PC-9 (cell line): ENCODE data around the gene ZNF486. TPM values are rescaled to one million over a fixed set of nuclear protein-coding genes. Genes with fewer than 3 reads are reported as not detected.

Experiments
- BruUV-seq: library from RNA; stranded (reverse); fragments of 400-500 nt; replicated peaks from 2 replicates; lab custom pipeline; 2021; lab: Mats Ljungman, UMichigan
- CTCF ChIA-PET: fragments of 300-600 bp; sonication (Branson Sonifier 250); formaldehyde crosslinking; loops from one replicate; lab custom pipeline; 2022; ENCODE audit warnings: antibody characterized with exemption; lab: Charles Lee
- POLR2A ChIA-PET: fragments of 300-600 bp; sonication (Branson Sonifier 250); formaldehyde crosslinking; loops from one replicate; lab custom pipeline; 2022; ENCODE audit warnings: antibody characterized with exemption; ENCODE audit not compliant: unreplicated experiment; lab: Charles Lee
- DNase-seq, 2 experiments: peaks; one replicate each; pipeline versions ENCODE4 v3.0.0 to v3.0.0-alpha.2; 2015 to 2022; ENCODE audit warnings: mixed read lengths in 1 of 2
- H2AFZ ChIP-seq: fragments of 200-600 bp; sonication (generic); 2 replicates; pipeline ENCODE4 v1.8.1; 2017; ENCODE audit warnings: antibody characterized with exemption
- H3F3A ChIP-seq: fragments of 200-600 bp; sonication (generic); 2 replicates; pipeline ENCODE4 v1.8.1; 2017; ENCODE audit warnings: antibody characterized with exemption, mild to moderate bottlenecking, low read depth; ENCODE audit not compliant: insufficient read depth
- H3K27ac ChIP-seq: fragments of 200-600 bp; sonication (generic); 2 replicates; pipeline ENCODE4 v1.6.1; 2016; ENCODE audit warnings: mixed run types
- H3K27me3 ChIP-seq: fragments of 200-600 bp; sonication (generic); 2 replicates; pipeline ENCODE4 v1.6.1; 2016; ENCODE audit warnings: low read depth, mixed run types; ENCODE audit not compliant: insufficient read depth
- H3K36me3 ChIP-seq: fragments of 200-600 bp; sonication (generic); 2 replicates; pipeline ENCODE4 v1.6.1; 2016; ENCODE audit warnings: low read depth, mixed run types
- H3K4me1 ChIP-seq: fragments of 200-600 bp; sonication (generic); replicated peaks from 2 replicates; pipeline ENCODE4 v1.6.1; 2016; ENCODE audit warnings: mixed run types; ENCODE audit not compliant: insufficient read depth
- H3K4me2 ChIP-seq: fragments of 200-600 bp; sonication (generic); 2 replicates; pipeline ENCODE4 v1.6.1; 2017; ENCODE audit warnings: mixed run types
- H3K4me3 ChIP-seq: fragments of 200-600 bp; sonication (generic); 2 replicates; pipeline ENCODE4 v1.6.1; 2016; ENCODE audit warnings: mixed run types
- H3K79me2 ChIP-seq: fragments of 200-600 bp; sonication (generic); 2 replicates; pipeline ENCODE4 v1.6.1; 2017; ENCODE audit warnings: low read depth, mixed run types
- H3K9me2 ChIP-seq: fragments of 200-600 bp; sonication (generic); 2 replicates; pipeline ENCODE4 v1.8.1; 2017; ENCODE audit warnings: mild to moderate bottlenecking; ENCODE audit not compliant: insufficient read depth
- H3K9me3 ChIP-seq: fragments of 200-600 bp; sonication (generic); 2 replicates; pipeline ENCODE4 v1.8.1; 2016; ENCODE audit warnings: low read depth; ENCODE audit not compliant: insufficient read depth
- H4K20me1 ChIP-seq: fragments of 200-600 bp; sonication (generic); 2 replicates; pipeline ENCODE4 v1.8.1; 2017; ENCODE audit not compliant: insufficient read depth
- EZH2 ChIP-seq: fragments of 200-600 bp; sonication (generic); IDR thresholded peaks from 2 replicates; pipeline ENCODE4 v1.8.0; 2017; ENCODE audit warnings: antibody characterized with exemption, low read depth
- intact Hi-C: fragments of 100-400 bp; cut with micrococcal nuclease; formaldehyde crosslinking; loops from one replicate; pipeline ENCODE4 v1.10.0; 2022; ENCODE audit not compliant: unreplicated experiment
- total RNA-seq: library from RNA; stranded (reverse); gene quantifications from 2 replicates; pipeline ENCODE4 v1.2.3, GENCODE V29; 2021
- TF ChIP-seq, protein P1 (sequence below): fragments of 200-600 bp; sonication (generic); conservative IDR thresholded peaks from 2 replicates; pipeline ENCODE4 v1.6.1; 2017; ENCODE audit warnings: mixed run types, antibody characterized with exemption, mild to moderate bottlenecking, moderate library complexity

Gene ZNF486
- total RNA-seq, 1 experiment from 2014 or later = 4.8 TPM

GRCh38 chr19:20235156-20235555, 68.1 kb downstream of the ZNF486 start:
- ChIA-PET CTCF (no interaction called here), POLR2A (no interaction called here)
- 0 out of 2 replicates have a peak, but pooled peaks cover 19% of the 10 kb centered on the region for H3K36me3 ChIP-seq
- TF ChIP-seq, protein P1, sequence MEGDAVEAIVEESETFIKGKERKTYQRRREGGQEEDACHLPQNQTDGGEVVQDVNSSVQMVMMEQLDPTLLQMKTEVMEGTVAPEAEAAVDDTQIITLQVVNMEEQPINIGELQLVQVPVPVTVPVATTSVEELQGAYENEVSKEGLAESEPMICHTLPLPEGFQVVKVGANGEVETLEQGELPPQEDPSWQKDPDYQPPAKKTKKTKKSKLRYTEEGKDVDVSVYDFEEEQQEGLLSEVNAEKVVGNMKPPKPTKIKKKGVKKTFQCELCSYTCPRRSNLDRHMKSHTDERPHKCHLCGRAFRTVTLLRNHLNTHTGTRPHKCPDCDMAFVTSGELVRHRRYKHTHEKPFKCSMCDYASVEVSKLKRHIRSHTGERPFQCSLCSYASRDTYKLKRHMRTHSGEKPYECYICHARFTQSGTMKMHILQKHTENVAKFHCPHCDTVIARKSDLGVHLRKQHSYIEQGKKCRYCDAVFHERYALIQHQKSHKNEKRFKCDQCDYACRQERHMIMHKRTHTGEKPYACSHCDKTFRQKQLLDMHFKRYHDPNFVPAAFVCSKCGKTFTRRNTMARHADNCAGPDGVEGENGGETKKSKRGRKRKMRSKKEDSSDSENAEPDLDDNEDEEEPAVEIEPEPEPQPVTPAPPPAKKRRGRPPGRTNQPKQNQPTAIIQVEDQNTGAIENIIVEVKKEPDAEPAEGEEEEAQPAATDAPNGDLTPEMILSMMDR = no peak
- no peak for TF ChIP-seq EZH2
- H3K4me1 ChIP-seq = no peaks in the 10 kb centered on the region
- no TSS peak for BruUV-seq
- intact Hi-C loops = no loop called here
- no peaks in the 10 kb centered on the region for H4K20me1 ChIP-seq
- H3K9me3 ChIP-seq = peaks cover 38% of the 10 kb centered on the region
- H3K27me3 ChIP-seq = no peaks in the 10 kb centered on the region
- no peak overlapping the region for H2AFZ ChIP-seq
- H3K4me3 ChIP-seq = no peak overlapping the region
- H3K79me2 ChIP-seq = no peaks in the 10 kb centered on the region; the same call in 1 of the 2 replicates
- no peak for DNase-seq
- no peak overlapping the region for H3K27ac ChIP-seq
- H3K4me2 ChIP-seq = no peak overlapping the region
- H3K9me2 ChIP-seq = no peaks in the 10 kb centered on the region
- H3F3A ChIP-seq = no peaks in the 10 kb centered on the region

DNA sequence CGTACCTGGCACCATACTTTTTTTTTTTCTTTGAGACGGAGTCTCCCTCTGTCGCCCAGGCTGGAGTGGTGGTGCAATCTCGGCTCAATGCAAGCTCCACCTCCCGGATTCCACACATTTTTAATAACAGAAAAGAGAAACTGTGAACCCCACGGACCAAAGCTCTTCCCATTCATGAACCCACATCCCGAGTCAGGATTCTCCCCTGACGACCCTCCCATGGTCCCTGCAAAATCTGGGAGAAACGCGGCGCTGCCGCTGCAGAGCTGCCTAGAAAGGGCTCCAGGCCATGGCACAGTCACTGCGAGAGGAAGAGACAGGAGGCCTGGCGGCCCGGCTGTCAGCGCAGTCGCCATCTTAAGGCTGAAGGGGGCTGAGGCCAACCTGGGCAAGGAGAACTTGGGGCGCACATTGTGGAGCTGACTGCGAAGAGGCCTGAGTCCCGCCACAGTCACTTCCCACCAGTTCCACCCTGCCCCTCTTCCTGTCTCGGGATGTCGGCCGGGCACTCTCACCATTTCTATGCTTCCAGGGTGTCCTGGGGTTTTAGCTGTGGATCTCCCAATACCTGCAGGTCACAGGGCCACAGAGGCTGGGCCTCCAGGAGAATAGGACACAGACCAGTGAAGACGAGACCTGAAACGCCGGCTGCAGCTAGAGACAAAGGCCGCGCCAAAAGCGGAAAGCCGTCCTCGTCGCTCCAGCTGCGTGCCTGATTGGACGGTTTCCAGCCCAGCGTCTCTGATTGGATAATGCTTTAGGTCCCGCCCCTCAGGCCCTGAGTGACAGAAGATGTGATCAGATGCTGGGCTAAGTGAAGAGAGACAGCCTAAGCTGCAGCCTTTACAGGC, 71.0 kb downstream of the ZNF486 start:
- H3K79me2 ChIP-seq = no peaks in the 10 kb centered on the region; the same call in 1 of the 2 replicates
- ChIA-PET POLR2A (interaction anchor here (0.5 to 0.8 kb wide), 6 partner anchors 17 to 1072 kb away, joined by 3 to 8 read pairs (median 4); partner anchors contain the start of genes ZNF85 and ZNF93), CTCF (interaction anchor here (0.6 to 0.7 kb wide), 3 partner anchors 286 to 618 kb away, joined by 3 to 7 read pairs (median 4); no protein-coding TSS in a partner anchor)
- no peaks in the 10 kb centered on the region for H3K27me3 ChIP-seq
- H2AFZ ChIP-seq = peak overlapping the region; percentile 100
- no peak for TF ChIP-seq EZH2
- TF ChIP-seq, protein P1 = no peak
- H3K4me1 ChIP-seq = no peaks in the 10 kb centered on the region
- peak overlapping the region; percentile 84 for H3K4me2 ChIP-seq
- H3F3A ChIP-seq = no peaks in the 10 kb centered on the region
- H3K9me3 ChIP-seq = peaks cover 27% of the 10 kb centered on the region
- H3K4me3 ChIP-seq = peak overlapping the region; percentile 88
- H3K9me2 ChIP-seq = no peaks in the 10 kb centered on the region
- BruUV-seq = TSS peak; percentile 78
- intact Hi-C loops = no loop called here
- H3K27ac ChIP-seq = no peak overlapping the region
- DNase-seq = peak; percentile 82 to 86
- no peaks in the 10 kb centered on the region for H4K20me1 ChIP-seq
- H3K36me3 ChIP-seq = 0 out of 2 replicates have a peak, but pooled peaks cover 14% of the 10 kb centered on the region

DNA sequence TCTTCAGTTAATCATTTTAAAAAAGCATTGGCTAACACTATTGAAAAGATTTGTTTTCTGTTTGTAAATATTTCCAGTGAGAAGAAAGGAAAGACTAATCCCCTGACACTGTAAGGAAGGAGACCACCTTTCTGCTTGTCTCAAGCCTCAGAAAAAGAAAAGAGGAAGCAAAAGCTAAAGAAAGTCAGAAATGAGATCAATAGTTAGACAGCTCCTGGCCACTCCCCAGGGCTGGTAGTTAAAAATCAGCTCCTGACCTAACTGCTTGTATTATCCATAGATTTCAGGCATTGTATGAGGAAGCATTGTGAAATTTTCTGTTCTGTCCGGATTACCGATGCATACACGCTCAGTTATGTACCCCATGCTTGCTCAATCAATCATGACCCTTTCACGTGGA, 76.6 kb downstream of the ZNF486 start:
- no peak for TF ChIP-seq EZH2
- TF ChIP-seq, protein P1 = no peak
- no peak overlapping the region for H3K4me2 ChIP-seq
- H3K27ac ChIP-seq = no peak overlapping the region
- no peaks in the 10 kb centered on the region for H3F3A ChIP-seq
- ChIA-PET CTCF (no interaction called here), POLR2A (no interaction called here)
- no peaks in the 10 kb centered on the region for H3K4me1 ChIP-seq
- H4K20me1 ChIP-seq = no peaks in the 10 kb centered on the region
- no TSS peak for BruUV-seq
- intact Hi-C loops = no loop called here
- DNase-seq = no peak
- no peaks in the 10 kb centered on the region for H3K27me3 ChIP-seq
- H3K36me3 ChIP-seq = no peaks in the 10 kb centered on the region
- no peaks in the 10 kb centered on the region for H3K79me2 ChIP-seq
- H2AFZ ChIP-seq = no peak overlapping the region
- H3K4me3 ChIP-seq = no peak overlapping the region
- peaks cover 4% of the 10 kb centered on the region; the same call in 1 of the 2 replicates for H3K9me3 ChIP-seq
- no peaks in the 10 kb centered on the region for H3K9me2 ChIP-seq
